Measurements from ENCODE around the gene ING5.
"Not testable (repeated sequence)": the region's sequence is repeated elsewhere in the genome, so short reads cannot be mapped to it uniquely, and the experiment has no call there.

ING5 gene

GRCh38 chr2:241739177-241739576 is 37.3 kb downstream of the ING5 start:
- DNase-seq (ENCODE audit: low read depth) = no peak
- H3K4me3 ChIP-seq (ENCODE audit: low read length) = no peak overlapping the region
- TF ChIP-seq, protein P1, sequence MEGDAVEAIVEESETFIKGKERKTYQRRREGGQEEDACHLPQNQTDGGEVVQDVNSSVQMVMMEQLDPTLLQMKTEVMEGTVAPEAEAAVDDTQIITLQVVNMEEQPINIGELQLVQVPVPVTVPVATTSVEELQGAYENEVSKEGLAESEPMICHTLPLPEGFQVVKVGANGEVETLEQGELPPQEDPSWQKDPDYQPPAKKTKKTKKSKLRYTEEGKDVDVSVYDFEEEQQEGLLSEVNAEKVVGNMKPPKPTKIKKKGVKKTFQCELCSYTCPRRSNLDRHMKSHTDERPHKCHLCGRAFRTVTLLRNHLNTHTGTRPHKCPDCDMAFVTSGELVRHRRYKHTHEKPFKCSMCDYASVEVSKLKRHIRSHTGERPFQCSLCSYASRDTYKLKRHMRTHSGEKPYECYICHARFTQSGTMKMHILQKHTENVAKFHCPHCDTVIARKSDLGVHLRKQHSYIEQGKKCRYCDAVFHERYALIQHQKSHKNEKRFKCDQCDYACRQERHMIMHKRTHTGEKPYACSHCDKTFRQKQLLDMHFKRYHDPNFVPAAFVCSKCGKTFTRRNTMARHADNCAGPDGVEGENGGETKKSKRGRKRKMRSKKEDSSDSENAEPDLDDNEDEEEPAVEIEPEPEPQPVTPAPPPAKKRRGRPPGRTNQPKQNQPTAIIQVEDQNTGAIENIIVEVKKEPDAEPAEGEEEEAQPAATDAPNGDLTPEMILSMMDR (conservative IDR thresholded peaks at IDR 0.05; ENCODE audit: low read length) = no peak

DNA sequence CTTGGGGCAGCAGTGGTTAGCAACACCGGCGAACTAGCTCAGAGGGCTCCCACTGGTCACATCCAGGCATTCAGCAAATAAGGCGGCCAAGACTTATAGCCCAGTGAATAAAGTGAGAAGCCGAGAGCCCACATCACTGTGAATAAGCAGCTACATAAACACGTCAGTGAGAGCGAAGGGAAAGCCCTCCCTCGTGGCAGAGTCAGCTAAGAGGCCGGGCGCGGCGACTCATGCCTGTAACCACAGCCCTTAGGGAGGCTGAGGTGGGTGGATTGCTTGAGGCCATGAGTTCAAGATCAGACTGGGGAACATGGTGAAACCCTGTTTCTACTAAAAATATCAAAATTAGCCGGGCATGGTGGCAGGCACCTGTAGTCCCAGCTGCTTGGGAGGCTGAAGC is 37.8 kb downstream of the ING5 start:
- H3K4me3 ChIP-seq (ENCODE audit: low read length) = no peak overlapping the region
- DNase-seq (ENCODE audit: low read depth) = peak; percentile 17
- TF ChIP-seq, protein P1 (conservative IDR thresholded peaks at IDR 0.05; ENCODE audit: low read length) = no peak

GRCh38 chr2:241741016-241741415 is 39.2 kb downstream of the ING5 start:
- TF ChIP-seq, protein P1 (conservative IDR thresholded peaks at IDR 0.05; ENCODE audit: low read length) = no peak
- DNase-seq (ENCODE audit: low read depth) = no peak
- no peak overlapping the region for H3K4me3 ChIP-seq (ENCODE audit: low read length)

DNA sequence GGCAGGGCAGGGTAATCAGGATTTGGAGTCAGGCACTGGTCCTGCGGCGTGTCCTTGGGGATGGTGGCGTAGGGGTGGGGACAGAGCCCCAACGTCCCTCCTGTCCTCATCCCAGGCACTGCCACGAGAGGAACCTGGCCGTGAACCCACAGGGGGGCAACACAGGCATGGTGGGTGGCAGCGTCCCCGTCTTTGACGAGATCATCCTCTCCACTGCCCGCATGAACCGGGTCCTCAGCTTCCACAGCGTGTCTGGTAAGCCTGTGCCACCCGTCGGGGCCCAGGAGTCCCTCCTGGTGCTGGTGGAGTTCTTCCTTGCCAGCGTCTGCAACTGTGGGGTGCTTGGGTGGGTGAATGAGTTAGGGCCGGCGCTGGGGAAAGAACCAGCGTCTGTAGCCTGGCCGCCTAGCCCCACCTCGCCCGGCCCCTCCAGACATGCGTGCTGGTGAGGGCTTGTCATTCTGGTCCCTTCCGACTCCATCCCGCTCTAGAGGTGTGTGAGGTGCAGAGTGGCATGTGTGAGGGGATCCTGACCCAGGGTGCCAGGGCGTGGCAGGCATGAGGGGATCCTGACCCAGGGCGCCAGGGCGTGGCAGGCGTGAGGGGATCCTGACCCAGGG is 40.6 kb downstream of the ING5 start:
- TF ChIP-seq, protein P1 (conservative IDR thresholded peaks at IDR 0.05; ENCODE audit: low read length) = no peak
- H3K4me3 ChIP-seq (ENCODE audit: low read length) = no peak overlapping the region
- DNase-seq (ENCODE audit: low read depth) = no peak

DNA sequence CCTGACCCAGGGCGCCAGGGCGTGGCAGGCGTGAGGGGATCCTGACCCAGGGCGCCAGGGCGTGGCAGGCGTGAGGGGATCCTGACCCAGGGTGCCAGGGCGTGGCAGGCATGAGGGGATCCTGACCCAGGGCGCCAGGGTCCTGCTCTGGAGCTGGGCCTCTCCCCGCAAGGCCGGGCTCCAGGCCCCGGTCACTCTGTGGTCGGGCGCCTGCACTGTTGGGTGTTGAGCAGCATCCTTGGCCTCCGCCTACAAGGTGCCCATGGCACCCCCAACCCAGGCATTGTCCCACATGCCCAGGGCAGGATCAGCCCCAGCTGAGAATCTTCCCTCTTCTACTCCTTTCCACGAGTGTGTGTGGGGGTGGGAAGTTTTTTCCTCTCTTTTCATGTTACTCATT is 41.2 kb downstream of the ING5 start:
- DNase-seq (ENCODE audit: low read depth); H3K4me3 ChIP-seq (ENCODE audit: low read length): not testable (repeated sequence)

DNA sequence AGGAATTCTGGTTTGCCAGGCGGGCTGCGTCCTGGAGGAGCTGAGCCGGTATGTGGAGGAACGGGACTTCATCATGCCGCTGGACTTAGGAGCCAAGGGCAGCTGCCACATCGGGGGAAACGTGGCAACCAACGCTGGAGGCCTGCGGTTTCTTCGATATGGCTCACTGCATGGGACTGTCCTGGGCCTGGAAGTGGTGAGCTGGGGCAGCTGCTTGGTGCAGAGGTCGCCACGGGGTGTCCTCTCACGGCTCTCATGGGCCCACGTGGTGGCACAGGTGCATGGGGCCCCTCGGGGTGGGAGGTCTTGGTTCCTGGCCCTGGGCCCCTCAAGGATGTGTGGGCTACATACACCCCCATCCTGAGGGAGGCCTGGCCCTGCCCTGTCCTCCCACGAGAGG is 41.8 kb downstream of the ING5 start:
- DNase-seq (ENCODE audit: low read depth) = no peak
- no peak overlapping the region for H3K4me3 ChIP-seq (ENCODE audit: low read length)
- TF ChIP-seq, protein P1 (conservative IDR thresholded peaks at IDR 0.05; ENCODE audit: low read length) = no peak

DNA sequence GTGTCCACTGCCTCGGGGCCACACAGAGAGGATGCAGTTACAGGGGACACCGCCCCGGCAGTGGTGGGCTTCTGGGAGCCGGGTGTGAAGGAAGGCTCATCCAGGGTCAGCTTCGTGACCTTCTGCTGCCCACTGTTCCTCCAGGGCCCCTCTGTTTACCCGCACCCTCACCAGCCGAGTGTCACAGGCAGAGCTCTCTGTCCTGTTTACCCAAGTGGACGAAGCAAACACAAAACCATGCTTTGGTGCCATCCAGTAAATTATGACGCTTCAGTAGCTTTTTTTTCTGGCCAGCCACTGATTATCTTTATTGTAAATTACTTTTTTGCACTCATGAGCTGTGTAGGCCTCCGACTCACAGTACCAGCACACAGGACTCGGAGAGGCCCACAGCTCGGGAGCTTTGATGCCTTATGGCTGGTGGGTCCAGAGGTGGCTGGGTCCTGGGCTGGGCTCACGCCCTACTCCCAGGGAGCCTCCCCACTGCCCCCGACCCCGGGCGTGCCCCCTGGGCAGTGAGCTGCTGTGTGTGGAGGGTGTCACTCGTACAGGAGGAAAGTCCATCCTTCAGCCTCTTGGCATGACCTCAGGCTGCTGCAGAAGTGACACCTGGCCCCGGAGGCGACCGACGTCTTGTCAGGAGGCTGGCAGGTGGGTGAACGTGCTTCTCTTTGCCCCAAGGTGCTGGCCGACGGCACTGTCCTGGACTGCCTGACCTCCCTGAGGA is 42.4 kb downstream of the ING5 start:
- TF ChIP-seq, protein P1 (conservative IDR thresholded peaks at IDR 0.05; ENCODE audit: low read length) = no peak
- no peak for DNase-seq (ENCODE audit: low read depth)
- H3K4me3 ChIP-seq (ENCODE audit: low read length) = no peak overlapping the region
